ENCODE measurements around the gene HEATR5B. TPM values are rescaled to one million over a fixed set of nuclear protein-coding genes. Genes with fewer than 3 reads are reported as not detected.

The HEATR5B gene
- total RNA-seq, 1 experiment from 2014 or later = 12.6 TPM

DNA sequence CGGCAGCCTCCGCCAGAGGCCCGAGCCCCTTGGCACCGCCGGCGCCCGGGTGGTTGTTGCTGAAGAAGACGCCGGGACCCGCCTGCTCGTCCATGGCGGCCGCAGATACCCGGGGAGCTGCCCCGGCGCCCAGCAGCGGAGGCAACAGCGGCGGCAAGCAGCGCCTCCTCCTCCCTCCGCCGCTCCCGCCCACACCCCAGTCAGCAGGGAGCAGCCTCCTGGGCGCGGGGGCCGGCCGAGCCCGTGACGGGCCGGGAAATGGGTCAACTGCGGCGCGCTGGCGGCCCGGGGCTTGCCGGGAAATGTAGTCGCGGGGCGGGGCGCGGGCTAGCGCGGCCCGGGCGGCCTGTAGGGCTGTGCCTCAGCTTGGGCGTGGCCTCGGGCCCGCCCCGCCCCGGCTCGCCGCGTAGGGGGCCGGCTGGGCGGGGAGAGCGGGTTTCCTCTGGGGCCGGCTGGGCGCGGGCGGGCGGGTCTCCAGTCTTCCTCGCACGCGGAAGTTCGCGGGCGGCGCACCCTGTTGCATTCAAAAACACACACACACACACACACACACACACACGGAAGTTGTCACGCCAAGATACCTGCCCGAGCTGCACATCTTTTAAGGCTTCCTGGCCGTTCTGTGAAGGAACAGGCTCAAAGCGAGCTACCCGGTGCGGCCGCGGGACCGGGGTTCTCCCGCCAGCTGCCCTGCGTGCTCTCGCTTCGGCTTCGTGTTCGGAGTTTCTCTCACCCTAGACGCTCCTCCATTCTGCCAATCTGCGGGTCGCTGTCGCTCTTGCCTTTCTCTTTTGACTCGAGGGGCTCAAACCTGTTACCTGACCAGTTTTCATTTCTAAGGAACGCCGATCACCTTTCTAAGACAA, 117.6 kb downstream of the HEATR5B start, which contains the start of gene STRN (continued):
- TF ChIP-seq, protein P1, sequence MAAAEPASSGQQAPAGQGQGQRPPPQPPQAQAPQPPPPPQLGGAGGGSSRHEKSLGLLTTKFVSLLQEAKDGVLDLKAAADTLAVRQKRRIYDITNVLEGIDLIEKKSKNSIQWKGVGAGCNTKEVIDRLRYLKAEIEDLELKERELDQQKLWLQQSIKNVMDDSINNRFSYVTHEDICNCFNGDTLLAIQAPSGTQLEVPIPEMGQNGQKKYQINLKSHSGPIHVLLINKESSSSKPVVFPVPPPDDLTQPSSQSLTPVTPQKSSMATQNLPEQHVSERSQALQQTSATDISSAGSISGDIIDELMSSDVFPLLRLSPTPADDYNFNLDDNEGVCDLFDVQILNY (CRISPR knock-in tag; IDR thresholded peaks at IDR 0.05) = 0 out of 2 replicates have a peak, but pooled peaks have one; percentile 36
- TF ChIP-seq ZBTB21 (CRISPR knock-in tag; IDR thresholded peaks at IDR 0.05; ENCODE audit: borderline replicate concordance) = peak; percentile 42; the same call in 1 of the 2 replicates
- TF ChIP-seq, protein P2, sequence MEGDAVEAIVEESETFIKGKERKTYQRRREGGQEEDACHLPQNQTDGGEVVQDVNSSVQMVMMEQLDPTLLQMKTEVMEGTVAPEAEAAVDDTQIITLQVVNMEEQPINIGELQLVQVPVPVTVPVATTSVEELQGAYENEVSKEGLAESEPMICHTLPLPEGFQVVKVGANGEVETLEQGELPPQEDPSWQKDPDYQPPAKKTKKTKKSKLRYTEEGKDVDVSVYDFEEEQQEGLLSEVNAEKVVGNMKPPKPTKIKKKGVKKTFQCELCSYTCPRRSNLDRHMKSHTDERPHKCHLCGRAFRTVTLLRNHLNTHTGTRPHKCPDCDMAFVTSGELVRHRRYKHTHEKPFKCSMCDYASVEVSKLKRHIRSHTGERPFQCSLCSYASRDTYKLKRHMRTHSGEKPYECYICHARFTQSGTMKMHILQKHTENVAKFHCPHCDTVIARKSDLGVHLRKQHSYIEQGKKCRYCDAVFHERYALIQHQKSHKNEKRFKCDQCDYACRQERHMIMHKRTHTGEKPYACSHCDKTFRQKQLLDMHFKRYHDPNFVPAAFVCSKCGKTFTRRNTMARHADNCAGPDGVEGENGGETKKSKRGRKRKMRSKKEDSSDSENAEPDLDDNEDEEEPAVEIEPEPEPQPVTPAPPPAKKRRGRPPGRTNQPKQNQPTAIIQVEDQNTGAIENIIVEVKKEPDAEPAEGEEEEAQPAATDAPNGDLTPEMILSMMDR (IDR thresholded peaks at IDR 0.05) = no peak
- TF ChIP-seq, protein P3, sequence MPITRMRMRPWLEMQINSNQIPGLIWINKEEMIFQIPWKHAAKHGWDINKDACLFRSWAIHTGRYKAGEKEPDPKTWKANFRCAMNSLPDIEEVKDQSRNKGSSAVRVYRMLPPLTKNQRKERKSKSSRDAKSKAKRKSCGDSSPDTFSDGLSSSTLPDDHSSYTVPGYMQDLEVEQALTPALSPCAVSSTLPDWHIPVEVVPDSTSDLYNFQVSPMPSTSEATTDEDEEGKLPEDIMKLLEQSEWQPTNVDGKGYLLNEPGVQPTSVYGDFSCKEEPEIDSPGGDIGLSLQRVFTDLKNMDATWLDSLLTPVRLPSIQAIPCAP (CRISPR knock-in tag; IDR thresholded peaks at IDR 0.05) = peak; percentile 39; the same call in 1 of the 2 replicates
- TF ChIP-seq CREB1 (CRISPR knock-in tag; IDR thresholded peaks at IDR 0.05) = no peak
- TF ChIP-seq MXD4 (CRISPR knock-in tag; IDR thresholded peaks at IDR 0.05; ENCODE audit: borderline replicate concordance) = no peak
- 0 out of 2 replicates have a peak, but pooled peaks have one; percentile 14 for TF ChIP-seq TP53 (CRISPR knock-in tag; IDR thresholded peaks at IDR 0.05)
- TF ChIP-seq MYBL2 (CRISPR knock-in tag; IDR thresholded peaks at IDR 0.05) = peak; percentile 60; the same call in 1 of the 2 replicates
- TF ChIP-seq, protein P4, sequence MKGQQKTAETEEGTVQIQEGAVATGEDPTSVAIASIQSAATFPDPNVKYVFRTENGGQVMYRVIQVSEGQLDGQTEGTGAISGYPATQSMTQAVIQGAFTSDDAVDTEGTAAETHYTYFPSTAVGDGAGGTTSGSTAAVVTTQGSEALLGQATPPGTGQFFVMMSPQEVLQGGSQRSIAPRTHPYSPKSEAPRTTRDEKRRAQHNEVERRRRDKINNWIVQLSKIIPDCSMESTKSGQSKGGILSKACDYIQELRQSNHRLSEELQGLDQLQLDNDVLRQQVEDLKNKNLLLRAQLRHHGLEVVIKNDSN (CRISPR knock-in tag; IDR thresholded peaks at IDR 0.05) = 0 out of 2 replicates have a peak, but pooled peaks have one; percentile 20
- peak; percentile 56 for TF ChIP-seq CREM (CRISPR knock-in tag; IDR thresholded peaks at IDR 0.05)
- TF ChIP-seq TEAD1 (CRISPR knock-in tag; IDR thresholded peaks at IDR 0.05) = 0 out of 2 replicates have a peak, but pooled peaks have one; percentile 35
- no peak for TF ChIP-seq ZNF416 (CRISPR knock-in tag; IDR thresholded peaks at IDR 0.05)
- TF ChIP-seq FOXP1 (CRISPR knock-in tag; IDR thresholded peaks at IDR 0.05; ENCODE audit: borderline replicate concordance) = 0 out of 2 replicates have a peak, but pooled peaks have one; percentile 4
- TF ChIP-seq ZNF317 (CRISPR knock-in tag; IDR thresholded peaks at IDR 0.05; ENCODE audit: borderline replicate concordance, low read depth) = no peak
- no peak for TF ChIP-seq ELF4 (CRISPR knock-in tag; IDR thresholded peaks at IDR 0.05; ENCODE audit: low read depth)
- no peak for TF ChIP-seq EMX1 (CRISPR knock-in tag; IDR thresholded peaks at IDR 0.05)
- 0 out of 2 replicates have a peak, but pooled peaks have one; percentile 6 for TF ChIP-seq GABPB1 (CRISPR knock-in tag; IDR thresholded peaks at IDR 0.05)
- TF ChIP-seq ZNF263 (CRISPR knock-in tag; IDR thresholded peaks at IDR 0.05; ENCODE audit: low read depth) = no peak
- TF ChIP-seq OVOL2 (CRISPR knock-in tag; IDR thresholded peaks at IDR 0.05; ENCODE audit: borderline replicate concordance) = peak; percentile 69; the same call in 1 of the 2 replicates
- TF ChIP-seq IRF2 (CRISPR knock-in tag; IDR thresholded peaks at IDR 0.05; ENCODE audit: borderline replicate concordance, low read depth) = no peak
- peak; percentile 30; the same call in 1 of the 2 replicates for TF ChIP-seq ETV6 (CRISPR knock-in tag; IDR thresholded peaks at IDR 0.05)
- TF ChIP-seq, protein P5, sequence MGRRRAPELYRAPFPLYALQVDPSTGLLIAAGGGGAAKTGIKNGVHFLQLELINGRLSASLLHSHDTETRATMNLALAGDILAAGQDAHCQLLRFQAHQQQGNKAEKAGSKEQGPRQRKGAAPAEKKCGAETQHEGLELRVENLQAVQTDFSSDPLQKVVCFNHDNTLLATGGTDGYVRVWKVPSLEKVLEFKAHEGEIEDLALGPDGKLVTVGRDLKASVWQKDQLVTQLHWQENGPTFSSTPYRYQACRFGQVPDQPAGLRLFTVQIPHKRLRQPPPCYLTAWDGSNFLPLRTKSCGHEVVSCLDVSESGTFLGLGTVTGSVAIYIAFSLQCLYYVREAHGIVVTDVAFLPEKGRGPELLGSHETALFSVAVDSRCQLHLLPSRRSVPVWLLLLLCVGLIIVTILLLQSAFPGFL (CRISPR knock-in tag; IDR thresholded peaks at IDR 0.05; ENCODE audit: borderline replicate concordance) = no peak
- TF ChIP-seq SP1 (CRISPR knock-in tag; conservative IDR thresholded peaks at IDR 0.05) = peak; percentile 88

All from WTC11 (cell line).